NAMALWA (cell line): Measurements from ENCODE around the gene CBX4.

ENCODE experiments used
- DNase-seq: peaks from one replicate; pipeline ENCODE4 v3.0.0-alpha.2; 2015; ENCODE audit warnings: low spot score

The CBX4 gene

DNA sequence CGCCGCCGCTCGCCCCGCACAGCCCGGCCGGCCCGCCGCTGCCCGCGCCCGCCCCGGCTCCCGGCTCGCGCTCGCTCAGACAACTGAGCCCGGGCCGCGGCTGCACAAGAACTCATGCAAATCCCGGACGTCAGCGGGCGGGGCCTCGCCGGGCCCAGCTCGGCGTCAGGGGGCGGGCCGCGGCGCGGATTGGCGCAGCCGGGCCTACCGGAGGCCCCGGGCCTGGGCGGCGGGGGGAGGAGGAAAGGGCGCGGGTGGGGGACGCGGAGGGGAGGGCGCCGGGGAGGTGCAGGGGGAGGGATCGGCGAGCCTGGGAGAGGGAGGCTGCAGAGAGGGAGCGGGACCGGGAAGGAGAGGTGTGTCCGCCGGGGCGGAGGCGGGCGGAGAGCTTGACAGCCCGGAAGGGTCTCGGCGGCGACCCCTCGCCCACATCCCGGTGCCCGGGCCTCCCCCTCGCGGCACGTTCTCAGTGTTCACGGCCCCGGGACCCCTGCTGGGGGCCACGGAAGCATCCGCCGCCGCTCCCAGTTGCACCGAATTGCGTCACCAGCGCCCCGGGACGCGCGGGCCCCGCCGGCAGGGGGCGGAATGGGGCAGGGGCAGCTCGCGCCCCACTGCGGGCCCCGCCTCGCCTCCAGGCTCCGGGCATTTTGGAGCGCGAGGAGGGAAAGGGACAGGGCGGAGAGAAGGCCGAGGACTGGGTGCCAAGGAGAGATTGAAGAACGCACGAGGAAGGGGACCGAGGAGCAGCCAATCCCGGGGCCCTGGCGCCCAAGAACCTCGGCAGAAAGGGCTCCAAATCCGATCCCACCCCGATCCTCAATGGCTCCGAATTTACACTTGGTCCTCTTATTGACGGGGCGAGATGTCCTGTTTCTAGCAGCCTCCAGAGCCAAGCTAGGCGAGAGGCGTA lies at the start of gene CBX4:
Gene CBX4, minus strand, starts transcription at position 85 of the 913 bp plus-strand sequence. CDS start 189 bp downstream, outside the sequence.
- DNase-seq = peak; percentile 94

DNA sequence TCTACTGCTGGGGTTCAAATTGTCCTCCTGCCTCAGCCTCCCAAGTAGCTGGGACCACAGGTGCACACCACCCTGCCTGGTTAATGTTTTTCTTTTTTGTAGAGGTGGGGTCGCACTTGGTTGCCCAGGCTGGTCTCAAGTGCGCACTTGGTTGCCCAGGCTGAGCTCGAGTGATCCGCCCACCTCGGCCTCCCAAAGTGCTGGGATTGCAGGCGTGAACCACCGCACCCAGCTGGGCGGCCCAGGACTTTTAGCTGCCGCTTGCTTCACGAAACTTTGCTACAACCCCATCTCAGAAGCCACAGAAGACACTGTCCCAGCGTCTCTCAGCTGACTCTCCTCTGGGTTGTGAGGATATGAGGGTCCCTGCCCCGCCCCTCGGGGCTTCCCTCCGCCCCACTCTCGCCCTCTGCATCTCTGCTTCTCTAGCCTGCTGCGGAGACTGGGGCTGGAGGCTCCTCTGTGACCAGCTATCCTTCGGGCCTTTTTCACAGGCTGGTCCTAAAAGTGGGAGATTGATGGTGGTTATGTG lies 48.8 kb upstream of the CBX4 start:
- DNase-seq = no peak

DNA sequence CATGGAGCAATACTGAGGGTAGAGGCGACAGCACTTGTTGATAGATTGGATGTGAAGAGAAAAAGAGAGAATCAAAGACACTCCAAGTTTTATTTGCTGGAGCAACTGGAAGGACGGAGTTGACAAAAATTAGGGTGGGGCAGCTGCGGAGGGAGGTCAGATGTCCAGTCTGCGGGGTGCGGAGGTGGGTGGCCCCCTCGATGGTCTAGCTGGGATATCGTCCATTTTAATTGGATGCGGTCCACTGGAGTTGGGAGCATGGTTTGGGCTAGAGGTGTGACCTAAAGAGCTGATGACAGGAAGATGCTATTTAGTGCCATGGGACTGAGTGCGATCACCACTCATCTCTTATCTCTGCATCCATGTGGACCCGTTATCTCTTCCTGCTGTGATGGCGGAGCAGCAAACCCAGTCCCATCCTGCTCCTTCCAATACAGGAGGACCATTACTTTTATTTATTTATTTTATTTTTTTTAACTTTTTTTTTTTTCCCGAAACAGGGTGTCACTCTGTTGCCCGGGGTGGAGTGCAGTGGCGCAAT lies 48.3 kb upstream of the CBX4 start:
- DNase-seq = no peak

DNA sequence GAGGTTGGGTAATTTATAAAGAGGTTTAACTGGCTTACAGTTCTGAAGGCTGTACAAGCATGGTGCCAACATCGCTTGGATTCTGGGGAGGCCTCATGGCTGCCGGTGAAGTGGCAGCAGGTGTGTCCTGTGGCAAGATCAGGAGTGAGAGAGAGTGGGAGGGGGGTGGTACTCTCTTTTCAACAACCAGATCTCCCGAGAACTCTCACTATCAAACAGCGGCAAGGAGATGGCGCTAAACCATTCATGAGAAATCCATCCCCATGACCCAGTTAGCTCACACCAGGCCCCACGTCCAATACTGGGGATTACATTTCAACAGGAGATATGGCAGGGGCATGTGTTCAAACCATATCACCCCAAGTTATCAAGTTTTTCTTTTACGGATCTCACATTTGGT lies 44.0 kb upstream of the CBX4 start:
- no peak for DNase-seq

DNA sequence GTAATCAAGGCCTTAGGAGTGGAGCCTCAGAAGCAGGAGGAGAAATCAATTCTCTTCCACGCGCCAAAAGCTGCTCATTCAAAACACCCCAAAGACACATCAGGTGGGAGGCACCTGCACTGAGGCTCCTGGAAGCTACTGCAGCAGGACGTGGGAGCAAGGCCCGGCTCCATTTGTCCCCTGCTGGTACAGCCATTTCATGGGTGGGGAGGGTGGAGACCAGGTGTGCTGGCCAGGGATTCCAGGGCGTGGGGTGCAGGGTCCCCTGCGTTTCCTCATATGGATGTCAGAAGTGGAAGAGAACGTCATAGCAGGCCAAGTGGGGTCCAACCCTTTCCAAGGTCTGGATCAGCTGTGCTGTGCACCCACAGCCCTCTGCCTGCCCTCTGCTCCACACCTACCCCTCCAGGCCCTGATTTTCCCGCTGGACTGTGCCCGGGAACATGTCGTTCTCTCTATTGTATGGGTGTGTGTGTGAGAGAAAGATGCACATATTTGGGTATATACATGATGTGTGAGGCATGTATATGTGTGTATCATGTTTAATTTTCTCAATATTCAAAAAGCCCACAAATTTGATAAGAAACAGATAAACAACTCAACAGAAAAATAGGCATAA lies 39.2 kb upstream of the CBX4 start:
- DNase-seq = no peak

DNA sequence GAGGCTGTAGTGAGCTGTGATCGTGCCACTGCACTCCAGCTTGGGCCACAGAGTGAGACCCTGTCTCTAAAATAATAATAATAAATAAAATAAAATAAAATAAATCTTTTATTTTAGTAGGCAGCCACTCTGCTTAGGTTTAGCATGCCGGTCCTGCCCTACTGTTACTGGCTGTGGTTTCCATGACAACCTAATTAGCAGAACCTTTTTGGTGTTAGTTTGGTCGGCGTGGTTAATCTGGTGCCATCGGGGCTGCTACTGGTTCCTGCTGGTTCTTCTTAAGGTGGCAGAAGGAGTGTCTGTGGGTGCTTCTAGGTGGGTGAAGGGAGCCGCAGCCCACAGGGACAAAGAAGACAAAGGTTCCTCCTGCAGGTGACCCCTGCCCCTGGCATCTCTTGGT lies 37.8 kb upstream of the CBX4 start:
- no peak for DNase-seq

DNA sequence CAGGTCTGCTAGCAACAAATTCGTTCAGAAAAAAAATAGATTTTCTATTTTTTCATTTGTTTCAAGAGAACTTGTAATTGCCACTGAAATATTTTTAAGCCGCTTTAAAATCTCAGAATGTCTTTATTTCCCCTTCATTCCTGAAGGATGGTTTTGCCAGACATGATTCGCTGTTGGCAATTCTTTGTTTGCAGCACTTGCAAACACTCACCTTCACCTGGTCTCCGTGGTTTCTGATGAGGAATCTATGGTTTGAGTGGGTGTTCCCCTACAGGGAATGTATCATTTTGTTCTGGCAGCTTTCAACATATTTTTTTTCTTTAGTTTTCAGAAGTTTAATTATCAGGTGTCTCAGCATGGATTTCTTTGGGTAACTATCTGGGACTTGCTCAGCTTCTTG lies 36.3 kb upstream of the CBX4 start:
- DNase-seq = no peak

DNA sequence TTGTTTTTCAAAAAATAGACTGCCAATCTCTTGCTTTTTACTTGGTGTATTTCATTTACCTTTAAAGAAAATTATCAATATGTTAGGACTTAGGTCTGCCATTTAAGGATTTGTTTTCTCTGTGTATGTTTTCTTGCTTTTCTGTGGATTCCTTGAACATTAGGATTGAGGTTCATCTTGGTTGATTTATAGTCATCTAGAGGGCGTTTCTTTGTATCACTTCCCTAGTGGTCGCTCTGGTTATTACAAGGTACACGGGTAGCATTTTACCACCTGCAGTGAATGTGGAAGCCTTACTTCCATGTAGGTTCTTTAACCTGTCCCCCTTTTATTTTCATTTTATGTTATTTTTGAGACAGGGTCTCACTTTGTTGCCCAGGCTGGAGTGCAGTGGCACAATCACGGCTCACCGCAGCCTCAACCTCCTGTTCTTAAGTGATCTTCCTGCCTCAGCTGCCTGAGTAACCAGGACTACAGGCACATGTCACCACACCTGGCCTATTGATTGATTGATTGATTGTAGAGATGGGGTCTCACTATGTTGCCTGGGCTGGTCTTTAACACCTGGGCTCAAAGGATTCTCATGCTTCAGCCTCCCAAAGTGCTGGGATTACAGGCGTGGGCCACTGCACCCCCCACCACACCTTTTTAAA lies 35.2 kb upstream of the CBX4 start:
- peak; percentile 73 for DNase-seq

DNA sequence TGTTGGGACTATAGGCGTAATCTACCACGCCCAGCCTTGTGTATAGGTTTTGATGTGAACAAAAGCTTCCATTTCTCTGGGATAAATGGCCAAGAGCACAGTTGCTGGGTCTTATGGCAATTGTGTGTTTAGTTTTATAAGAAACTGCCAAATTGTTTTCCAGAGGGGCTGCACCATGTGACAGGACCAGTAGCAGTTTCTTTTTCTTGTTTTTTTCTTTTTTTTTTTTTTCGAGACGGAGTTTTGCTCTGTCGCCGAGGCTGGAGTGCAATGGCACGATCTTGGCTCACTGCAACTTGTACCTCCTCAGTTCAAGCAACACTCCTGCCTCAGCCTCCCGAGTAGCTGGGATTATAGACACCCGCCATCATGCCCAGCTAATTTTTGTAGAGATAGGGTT lies 34.3 kb upstream of the CBX4 start:
- DNase-seq = no peak

DNA sequence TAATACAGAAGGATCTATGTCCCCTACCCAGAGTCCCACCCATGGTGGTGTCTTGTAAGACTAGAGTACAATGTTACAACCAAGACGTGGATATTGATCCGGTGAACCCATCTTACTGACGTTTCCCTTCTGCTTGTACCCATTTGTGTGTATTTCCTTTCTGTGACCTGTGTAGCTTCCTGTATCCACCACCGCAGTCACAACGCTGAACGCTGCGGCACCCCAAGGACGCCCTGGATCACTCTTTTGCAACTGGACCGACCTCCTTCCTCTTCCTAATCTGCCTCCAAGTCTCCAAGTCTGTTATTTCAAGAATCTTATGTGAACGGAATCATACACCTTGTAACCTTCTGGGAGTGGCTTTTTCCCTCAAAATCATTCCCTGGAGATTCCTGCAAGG lies 33.5 kb upstream of the CBX4 start:
- DNase-seq = no peak

DNA sequence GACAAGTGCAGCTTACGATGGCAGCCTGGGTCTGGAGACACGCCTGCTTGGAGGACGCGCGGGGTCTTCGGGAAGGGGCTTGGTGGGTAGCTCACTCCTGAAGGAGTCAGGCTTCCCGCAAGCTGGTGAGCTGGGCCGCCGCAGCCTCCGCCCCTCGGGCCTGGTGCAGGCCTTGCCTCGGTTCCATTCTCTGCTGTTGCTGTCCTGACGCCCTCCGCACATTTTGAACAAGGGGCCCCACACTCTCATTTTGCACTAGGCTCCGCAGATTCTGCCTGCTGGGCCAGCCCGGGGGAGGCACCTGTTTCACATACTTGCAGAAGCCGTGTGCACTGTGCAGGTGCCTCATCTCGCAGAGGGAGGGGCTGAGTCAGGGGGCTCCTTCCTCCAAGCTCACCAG lies 31.9 kb upstream of the CBX4 start:
- DNase-seq = no peak

DNA sequence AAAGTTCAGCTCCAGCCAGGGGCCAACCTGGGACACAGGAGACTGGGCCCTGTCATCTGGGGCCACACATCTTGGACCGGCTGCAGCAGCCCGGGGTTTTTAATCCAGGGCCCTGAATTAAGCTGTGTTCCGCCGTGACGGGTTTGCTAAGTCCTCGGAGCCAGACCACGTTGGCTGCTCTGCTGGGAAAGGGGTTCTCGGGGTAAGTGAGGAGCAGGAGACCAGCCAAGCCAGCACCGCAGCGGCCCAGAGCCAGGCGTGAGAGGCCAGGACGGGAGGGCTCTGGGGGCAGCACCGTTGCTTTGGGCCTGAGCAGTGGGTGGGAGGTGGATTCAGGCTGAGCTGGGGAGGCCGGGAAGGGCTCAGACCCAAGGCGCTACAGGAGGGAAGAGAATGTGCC lies 31.3 kb upstream of the CBX4 start:
- DNase-seq = no peak

DNA sequence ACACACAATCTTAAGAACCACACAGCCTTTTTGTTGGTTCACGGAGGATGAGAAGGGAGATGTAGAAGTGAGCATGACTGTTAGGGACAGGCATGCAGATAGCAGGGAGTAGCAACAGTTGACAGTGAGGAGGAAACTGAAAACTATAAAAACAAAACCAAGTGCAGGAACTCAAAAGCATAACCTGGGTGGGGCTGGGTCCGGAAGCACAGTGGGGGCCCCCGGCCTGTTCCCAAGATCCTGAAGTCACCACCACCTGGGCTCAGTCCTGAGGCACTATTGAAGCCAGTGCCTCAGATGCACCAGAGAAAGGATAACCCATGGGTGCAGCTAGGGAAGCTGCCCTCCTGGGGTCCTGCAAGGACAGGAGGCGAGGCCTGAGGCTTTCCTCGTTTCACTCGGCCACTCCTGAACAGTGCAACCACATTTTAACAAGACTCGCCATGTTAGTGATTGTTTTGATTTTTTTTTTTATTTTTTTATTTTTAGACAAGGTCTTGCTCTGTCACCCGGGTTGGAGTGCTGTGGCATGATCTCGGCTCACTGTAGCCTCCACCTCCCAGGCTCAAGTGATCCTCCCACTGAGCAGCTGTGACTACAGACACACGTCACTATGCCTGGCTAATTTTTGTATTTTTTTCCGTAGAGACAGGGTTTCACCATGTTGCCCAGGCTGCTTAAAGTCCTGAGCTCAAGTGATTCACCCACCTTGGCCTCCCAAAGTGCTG lies 27.7 kb upstream of the CBX4 start:
- no peak for DNase-seq

DNA sequence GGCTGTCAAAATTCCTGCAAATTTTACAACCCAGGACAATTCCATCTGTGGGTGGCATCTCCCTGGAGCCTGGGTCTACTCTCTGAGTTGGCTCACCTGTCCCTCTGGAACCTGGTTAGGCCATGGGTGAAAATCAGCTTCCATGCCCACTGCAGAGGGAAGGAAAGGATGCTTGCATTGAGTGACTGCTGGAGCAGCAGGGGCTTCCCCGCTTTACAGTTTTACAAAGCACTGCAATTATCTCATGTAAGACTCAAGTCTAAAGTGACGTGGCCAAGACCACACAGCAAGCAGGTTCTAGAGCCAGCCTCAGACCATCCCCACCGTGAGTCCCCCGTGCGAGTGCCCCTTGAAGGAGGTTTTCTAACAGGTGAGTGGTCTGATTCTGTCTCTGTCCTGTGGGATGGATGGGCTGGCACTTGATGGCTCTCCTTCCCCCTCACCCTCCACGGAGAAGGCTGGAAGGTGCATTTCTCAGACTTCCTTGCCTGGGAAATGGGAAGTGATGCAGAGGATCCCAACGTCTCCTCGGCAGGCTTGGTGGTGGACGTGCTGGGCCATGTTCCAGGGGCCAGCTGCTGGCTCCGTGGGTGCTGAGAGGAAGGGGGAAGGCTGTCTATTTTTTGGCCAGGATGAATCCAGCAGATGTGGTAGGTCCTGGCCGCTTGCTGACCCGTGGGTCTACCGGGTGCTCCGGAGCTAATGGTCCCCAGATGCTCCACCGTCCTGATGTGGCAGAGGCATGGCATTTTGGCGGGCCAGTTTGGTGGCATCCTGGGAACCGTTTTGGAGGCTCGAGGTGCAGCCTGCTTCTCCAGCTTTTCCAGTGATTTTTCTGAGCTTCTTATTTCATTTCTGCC lies 26.3 kb upstream of the CBX4 start:
- DNase-seq = no peak

DNA sequence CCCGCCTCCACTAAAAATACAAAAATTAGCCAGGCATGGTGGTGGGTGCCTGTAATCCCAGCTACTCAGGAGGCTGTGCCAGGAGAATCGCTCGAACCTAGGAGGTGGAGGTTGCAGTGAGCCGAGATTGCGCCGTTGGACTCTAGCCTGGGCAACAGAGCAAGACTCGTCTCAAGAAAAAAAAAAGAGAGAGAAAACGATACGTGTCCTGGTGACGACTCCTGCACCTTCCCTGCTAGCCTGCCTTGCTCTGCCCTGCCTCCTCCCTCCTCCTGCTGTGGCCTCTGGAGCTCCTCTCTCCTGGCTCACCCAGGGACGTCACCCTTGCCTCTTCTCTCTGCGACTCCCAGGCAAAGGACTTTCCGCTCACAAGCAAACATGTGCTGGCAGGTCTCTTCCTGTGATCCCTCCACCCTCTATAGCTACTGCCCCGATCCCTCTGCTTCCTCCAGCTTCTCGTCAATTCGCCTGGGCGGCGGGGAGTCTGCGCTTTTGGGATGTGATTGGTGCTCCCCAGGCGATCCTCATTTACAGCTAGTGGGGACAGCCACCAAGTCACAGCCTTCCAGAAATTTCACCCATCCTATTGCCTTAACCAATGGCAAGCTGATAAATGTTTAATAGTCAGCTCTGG lies 25.5 kb upstream of the CBX4 start:
- no peak for DNase-seq

DNA sequence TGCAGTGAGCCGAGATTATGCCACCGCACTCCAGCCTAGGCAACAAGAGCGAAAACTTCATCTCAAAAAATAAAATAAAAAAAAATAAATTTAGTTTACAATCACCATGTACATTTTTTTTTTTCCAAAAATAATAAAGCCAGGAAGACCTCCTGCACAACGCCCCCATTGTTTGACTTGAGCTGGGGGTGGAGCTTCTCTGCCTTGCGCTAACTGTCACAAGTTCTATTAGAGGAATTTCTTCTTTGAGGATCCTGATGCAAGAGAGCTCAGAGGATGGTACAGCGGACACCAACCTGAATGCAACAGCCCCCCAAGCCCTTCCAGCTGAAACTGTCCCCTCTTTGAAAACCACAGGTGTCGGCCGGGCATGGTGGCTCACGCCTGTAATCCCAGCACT lies 24.9 kb upstream of the CBX4 start:
- DNase-seq = no peak

DNA sequence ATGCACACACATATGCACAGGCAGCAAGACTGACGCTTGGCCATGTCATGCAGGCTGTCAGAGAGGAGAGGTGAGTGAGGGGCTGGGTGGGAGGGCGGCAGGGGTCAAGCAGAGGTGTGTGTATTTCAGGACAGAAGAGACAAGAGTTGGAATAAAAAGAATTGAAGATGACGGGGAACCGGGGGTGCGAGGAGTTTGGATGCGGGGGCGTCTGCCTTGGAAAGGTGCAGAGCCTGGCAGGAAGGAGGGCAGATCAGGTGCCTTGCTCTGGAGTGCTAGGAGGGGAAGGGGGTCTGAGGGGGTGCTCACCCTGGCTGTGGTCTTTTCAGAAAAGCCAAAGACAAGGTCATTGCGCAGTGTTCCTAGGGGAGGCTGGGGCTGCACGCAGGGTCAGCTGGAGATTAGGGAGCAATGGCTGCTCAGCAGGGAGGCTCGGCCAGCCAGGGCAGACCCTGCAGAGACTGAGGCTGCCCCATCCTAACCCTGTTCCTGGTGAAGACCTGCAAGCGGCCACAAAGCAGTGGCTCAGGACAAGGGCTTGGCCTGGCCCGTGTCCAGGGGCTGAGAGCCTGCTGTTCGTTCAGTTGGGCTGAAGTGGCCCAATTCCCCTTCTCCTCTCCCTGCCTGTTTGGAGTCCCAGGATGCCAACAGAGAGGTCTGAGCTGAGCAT lies 23.7 kb upstream of the CBX4 start:
- DNase-seq = no peak

DNA sequence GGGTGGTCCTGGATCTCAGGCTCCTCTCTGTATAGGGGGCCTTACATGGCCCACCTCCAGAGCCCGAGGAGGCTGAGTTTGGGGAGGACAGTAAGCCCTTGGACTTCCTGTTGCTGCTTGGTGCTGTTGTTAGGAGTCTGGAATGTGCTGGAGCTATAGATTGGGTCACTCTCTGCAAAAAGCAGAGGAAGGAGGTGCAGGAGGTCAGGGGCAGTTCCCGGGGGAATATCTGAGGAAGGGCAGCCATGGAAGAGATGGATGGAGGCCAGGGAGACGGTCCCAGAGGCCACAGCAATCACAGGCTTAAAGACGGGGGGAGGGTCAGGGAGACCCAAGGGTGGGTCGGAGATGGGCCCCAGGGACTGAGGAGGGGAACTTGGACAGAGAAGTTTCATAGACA lies 23.0 kb upstream of the CBX4 start:
- no peak for DNase-seq

DNA sequence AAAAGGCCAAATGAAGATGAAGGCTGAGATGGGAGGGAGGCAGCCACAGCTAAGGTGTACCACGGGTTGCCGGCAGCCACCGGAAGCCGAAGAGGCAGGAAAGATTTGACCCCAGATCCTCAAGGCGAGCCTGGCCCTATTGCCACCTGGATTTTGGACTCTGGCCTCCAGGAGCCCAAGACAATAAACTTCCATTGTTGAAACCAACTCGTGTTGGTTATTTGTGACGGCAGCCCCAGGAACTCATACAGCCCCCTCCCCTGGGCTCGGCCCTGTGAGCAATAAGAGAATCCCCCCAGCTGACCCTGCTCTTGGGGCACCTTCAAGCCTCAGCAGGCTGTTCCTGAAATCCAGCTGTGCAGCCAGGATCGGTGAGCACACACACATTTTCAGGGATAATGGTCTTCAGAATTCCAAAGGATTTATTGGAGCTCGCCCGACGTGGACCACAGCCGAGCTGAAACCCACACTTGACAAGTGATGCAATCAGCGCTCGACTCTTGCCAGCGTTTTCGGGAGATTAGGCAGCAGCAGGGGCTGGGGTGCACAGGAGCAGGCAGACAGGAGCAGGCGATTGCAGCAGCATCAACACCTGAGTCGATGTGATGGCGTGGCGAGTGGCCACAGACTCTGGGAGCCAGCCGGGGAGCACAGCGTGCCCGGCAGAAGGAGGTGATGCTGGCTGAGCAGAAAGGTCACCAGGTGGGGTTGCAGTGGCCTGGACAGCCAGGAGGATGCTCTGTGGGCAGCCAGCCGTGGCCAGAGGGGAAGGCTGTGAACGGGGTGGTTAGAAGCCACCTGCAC lies 22.4 kb upstream of the CBX4 start:
- DNase-seq = no peak
